SU-DHL-6 (cell line): ENCODE results near the gene WDR44.

ENCODE experiments used
- CTCF ChIP-seq: fragments of 200-600 bp; sonication (generic); IDR thresholded peaks from one replicate; pipeline ENCODE4 v1.5.1; 2017; ENCODE audit warnings: antibody characterized with exemption, mild to moderate bottlenecking, low read length, moderate library complexity; ENCODE audit not compliant: insufficient read depth, poor library complexity, severe bottlenecking
- EZH2phosphoT487 ChIP-seq: fragments of 200-600 bp; sonication (generic), shearing (Covaris generic); conservative IDR thresholded peaks from 2 replicates; pipeline ENCODE4 v1.6.1; 2018; ENCODE audit warnings: mild to moderate bottlenecking, antibody characterized with exemption, low read length, moderate library complexity, mixed read lengths

- TF ChIP-seq CTCF (no peak), EZH2phosphoT487 (no peak)
Observed at GRCh38 chrX:118356154-118356701, 10.3 kb downstream of the WDR44 start.
